OCI-LY1 (cell line): ENCODE data around the gene SARS1.
A peak's percentile ranks its signal among the peaks of the same experiment; 100 is the strongest.

Source experiments
- CTCF ChIP-seq: fragments of 200-600 bp; sonication (generic), shearing (Covaris generic); IDR thresholded peaks from 2 replicates; pipeline ENCODE4 v1.5.1; 2017; ENCODE audit warnings: mild to moderate bottlenecking, antibody characterized with exemption, low read length, moderate library complexity, mixed read lengths
- EZH2 ChIP-seq: fragments of 200-600 bp; sonication (generic), shearing (Covaris generic); IDR thresholded peaks from 2 replicates; pipeline ENCODE4 v1.8.0; 2017; ENCODE audit warnings: borderline replicate concordance, mixed run types, mild to moderate bottlenecking, antibody characterized with exemption, low read length, moderate library complexity, mixed read lengths

GRCh38 chr1:109277434-109278204, 63.9 kb downstream of the SARS1 start:
- TF ChIP-seq CTCF (peak; percentile 91), EZH2 (no peak)
